ENCODE results near the gene ELAVL1.
"Not testable (repeated sequence)": the region's sequence is repeated elsewhere in the genome, so short reads cannot be mapped to it uniquely, and the experiment has no call there.

Gene ELAVL1

DNA sequence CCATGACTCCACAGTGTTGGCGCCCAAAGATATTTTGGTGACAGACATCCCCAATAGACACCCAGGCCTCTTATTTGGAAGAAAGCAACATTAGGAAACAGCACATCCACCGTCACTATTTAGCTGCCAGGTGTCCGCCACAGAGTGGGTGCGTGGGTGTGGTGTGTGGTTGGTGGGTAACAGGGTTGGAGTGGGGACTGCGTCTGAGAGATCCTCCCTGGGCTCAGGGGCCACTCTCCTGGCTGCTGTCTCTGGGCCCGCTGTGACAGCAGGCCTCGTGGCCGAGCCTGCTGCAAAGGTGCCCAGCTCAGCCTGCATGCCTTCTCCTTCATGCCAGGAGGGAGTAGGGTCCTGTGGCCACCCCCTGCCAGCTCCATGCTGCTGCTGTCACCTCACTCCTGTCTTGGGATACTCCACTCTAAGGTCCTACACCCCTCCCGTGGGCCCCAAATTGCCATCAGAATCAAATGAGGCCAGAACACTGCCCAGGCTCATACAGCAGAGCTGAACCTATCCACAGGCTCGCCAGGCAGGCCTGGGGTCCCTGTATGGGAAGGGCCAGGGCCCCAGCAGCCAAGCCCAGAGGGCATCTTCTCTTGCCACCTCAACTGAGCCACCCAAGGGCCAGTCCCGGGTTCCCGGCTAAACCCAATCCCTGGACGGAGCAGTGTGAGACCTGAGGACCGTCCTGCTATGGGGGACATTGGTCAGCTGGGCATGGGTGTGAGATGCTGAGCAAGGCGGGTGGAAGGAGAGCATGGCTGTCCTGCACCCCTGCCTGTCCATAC, 37.2 kb downstream of the ELAVL1 start:
- no peak for DNase-seq

GRCh38 chr19:7965921-7966665, 39.3 kb downstream of the ELAVL1 start:
- DNase-seq: no peak

- DNase-seq: no peak
Measured at GRCh38 chr19:7965259-7965841, 40.1 kb downstream of the ELAVL1 start.

- no peak for DNase-seq
Measured at GRCh38 chr19:7963566-7963965, 41.9 kb downstream of the ELAVL1 start.

- DNase-seq: no peak
Measured at GRCh38 chr19:7962644-7963268, 42.7 kb downstream of the ELAVL1 start.

GRCh38 chr19:7961920-7962626, 43.4 kb downstream of the ELAVL1 start:
- DNase-seq: no peak

- not testable (repeated sequence) for DNase-seq
Measured at GRCh38 chr19:7961082-7961481, 44.4 kb downstream of the ELAVL1 start.

DNA sequence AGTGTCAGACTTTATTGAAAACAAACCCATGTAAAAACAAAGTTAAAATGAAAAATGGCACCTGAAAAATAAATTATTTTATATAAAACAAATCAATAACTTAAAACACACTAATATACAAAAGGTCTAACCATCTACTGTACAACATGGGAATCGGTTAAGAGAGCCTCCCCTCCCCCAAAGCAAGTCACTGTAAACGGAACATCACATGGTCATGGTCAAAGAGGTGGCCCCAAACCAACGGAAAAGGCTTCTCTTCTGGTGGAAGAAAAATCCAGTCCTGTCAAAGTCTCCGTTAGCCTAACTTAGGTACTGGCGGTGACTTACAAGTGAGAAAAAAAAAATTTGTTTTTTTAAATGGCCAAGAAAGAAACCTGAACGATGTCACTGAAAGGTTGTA, 46.2 kb downstream of the ELAVL1 start:
- DNase-seq: no peak

- DNase-seq: no peak
Measured at GRCh38 chr19:7955696-7956095, 49.7 kb downstream of the ELAVL1 start.

- no peak for DNase-seq
Measured at GRCh38 chr19:7953576-7953975, 51.9 kb downstream of the ELAVL1 start.

GRCh38 chr19:7953060-7953459, 52.4 kb downstream of the ELAVL1 start:
- DNase-seq: no peak

DNA sequence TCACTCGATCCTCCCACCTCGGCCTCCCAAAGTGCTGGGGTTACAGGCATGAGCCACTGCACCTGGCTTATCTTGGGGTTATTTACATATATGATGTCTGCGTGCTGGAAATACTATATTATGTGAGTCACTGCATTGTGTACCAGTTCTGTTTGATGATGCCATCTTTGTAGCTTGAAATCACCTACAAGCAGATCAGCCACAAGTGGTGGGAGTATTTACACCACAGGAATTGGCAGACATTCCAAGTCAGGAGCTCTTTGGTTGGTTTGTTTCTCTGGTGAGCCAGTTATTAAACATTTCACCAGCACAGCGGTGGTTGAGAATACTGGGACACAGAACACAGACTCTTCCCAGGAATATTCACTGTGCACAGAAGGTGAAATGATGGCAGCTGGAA, 57.5 kb downstream of the ELAVL1 start:
- no peak for DNase-seq

GRCh38 chr19:7944177-7944761, 61.2 kb downstream of the ELAVL1 start:
- peak; percentile 85 for DNase-seq

GRCh38 chr19:7943444-7944176, 61.8 kb downstream of the ELAVL1 start, which contains the start of gene TIMM44:
TSS of gene TIMM44 (minus strand) at chr19:7943666. CDS start at chr19:7943651, 15 bp downstream.
- DNase-seq: peak; percentile 99

GRCh38 chr19:7942981-7943443, 62.4 kb downstream of the ELAVL1 start:
- DNase-seq: no peak

- DNase-seq: no peak
Measured at GRCh38 chr19:7941895-7942596, 63.4 kb downstream of the ELAVL1 start.

- no peak for DNase-seq
Measured at GRCh38 chr19:7940841-7941240, 64.6 kb downstream of the ELAVL1 start.

- DNase-seq: no peak
Measured at GRCh38 chr19:7934766-7935165, 70.7 kb downstream of the ELAVL1 start.

DNA sequence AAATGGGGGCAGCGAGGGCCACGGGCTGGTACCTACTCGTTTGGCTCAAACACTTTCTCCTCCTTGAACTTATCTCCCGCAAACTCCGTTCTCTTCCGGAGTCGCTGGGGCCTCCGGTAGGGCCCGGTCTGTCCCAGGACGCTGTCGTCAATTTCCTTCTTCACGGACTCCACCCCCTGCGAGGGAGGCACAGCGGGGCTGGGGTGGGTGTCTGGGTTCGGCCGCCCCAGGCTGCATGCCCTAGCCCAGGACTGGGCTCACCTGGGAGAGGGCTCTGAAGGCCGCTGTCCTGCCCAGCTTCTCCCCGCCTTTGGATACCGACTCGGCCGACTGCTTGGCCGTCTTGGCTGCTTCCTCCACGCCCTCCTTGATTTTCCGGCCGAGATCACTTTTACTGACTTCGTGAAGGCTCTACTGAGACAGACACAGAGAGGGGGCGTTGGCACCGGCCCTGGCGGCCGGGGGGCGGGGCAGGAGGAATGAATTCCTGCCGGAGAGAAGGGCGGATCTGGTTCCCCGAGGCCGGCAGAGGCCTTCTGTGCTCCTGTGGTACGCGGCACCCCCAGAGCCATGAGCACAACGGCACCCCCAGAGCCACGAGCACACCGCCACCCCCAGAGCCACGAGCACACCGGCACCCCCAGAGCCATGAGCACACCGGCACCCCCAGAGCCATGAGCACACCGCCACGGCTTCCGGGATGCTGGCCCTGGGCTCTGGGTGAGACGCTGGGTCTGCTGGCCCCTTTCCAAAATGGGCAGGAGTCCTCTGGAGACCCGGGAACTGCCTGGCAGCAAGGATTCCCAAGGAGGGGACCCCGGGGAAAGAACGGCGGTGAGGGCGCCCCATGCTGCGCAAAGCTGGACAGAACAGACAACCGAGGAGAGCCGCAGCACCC, 71.4 kb downstream of the ELAVL1 start:
- no peak for DNase-seq

DNA sequence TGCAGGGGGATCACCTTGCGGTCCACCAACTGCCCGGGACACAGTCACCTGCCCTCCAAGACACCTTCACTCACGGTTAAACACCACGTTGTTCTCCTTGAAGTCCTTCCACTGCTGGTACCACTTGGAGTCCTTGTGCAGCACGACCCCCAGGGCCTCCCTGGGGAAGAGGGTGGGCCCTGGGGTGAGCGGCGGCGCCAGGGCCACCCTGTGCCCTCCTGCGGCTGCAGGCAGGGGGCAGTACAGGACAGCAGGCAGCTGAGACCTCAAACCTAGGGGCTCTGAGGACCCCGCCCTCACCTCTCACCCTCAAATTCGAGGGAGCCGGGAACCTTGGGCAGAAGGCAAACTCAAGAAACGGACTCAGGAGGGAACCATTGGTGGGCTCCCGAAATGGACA, 72.0 kb downstream of the ELAVL1 start:
- no peak for DNase-seq
